ENCODE measurements around the gene HMGN3. TPM values are rescaled to one million over a fixed set of nuclear protein-coding genes. Genes with fewer than 3 reads are reported as not detected.

HMGN3 gene
- total RNA-seq, 4 donors from 2014 or later, result 9.3 to 102 (median 16.5) TPM

GRCh38 chr6:79250559-79250958, 16.1 kb upstream of the HMGN3 start:
- Histone ChIP-seq H3K4me1 (no peaks in the 10 kb centered on the region), H3K27ac (no peak overlapping the region), H3K4me3 (no peak overlapping the region), H3K36me3 (no peaks in the 10 kb centered on the region), H3K9me3 (no peaks in the 10 kb centered on the region), H3K27me3 (no peaks in the 10 kb centered on the region)
- peak in 1 of 6 experiments; percentile 3 for TF ChIP-seq CTCF (IDR thresholded peaks at IDR 0.05)
- no peak for TF ChIP-seq POLR2A (IDR thresholded peaks at IDR 0.05)
- DNase-seq, result no peak

GRCh38 chr6:79250107-79250514, 15.6 kb upstream of the HMGN3 start:
- Histone ChIP-seq H3K27me3 (no peaks in the 10 kb centered on the region), H3K36me3 (no peaks in the 10 kb centered on the region), H3K4me1 (no peaks in the 10 kb centered on the region), H3K4me3 (no peak overlapping the region), H3K27ac (no peak overlapping the region), H3K9me3 (no peaks in the 10 kb centered on the region)
- DNase-seq, result no peak
- peak in 1 of 6 experiments; percentile 12 for TF ChIP-seq CTCF (IDR thresholded peaks at IDR 0.05)
- no peak for TF ChIP-seq POLR2A (IDR thresholded peaks at IDR 0.05)

GRCh38 chr6:79249136-79249535, 14.7 kb upstream of the HMGN3 start:
- H3K36me3 ChIP-seq, result no peaks in the 10 kb centered on the region
- H3K27ac ChIP-seq, result no peak overlapping the region
- TF ChIP-seq CTCF (IDR thresholded peaks at IDR 0.05) (no peak), POLR2A (IDR thresholded peaks at IDR 0.05) (no peak)
- H3K27me3 ChIP-seq, result no peaks in the 10 kb centered on the region
- no peak for DNase-seq
- H3K4me1 ChIP-seq, result no peaks in the 10 kb centered on the region
- no peak overlapping the region for H3K4me3 ChIP-seq
- H3K9me3 ChIP-seq, result no peaks in the 10 kb centered on the region

GRCh38 chr6:79246891-79247290, 12.4 kb upstream of the HMGN3 start:
- no peak for DNase-seq
- no peak overlapping the region for H3K27ac ChIP-seq
- H3K36me3 ChIP-seq, result no peaks in the 10 kb centered on the region
- no peaks in the 10 kb centered on the region for H3K27me3 ChIP-seq
- TF ChIP-seq POLR2A (IDR thresholded peaks at IDR 0.05), result no peak
- no peak for TF ChIP-seq CTCF (IDR thresholded peaks at IDR 0.05)
- H3K9me3 ChIP-seq, result no peaks in the 10 kb centered on the region
- no peaks in the 10 kb centered on the region for H3K4me1 ChIP-seq
- H3K4me3 ChIP-seq, result no peak overlapping the region

GRCh38 chr6:79241228-79241627, 6.7 kb upstream of the HMGN3 start:
- H3K9me3 ChIP-seq, result no peaks in the 10 kb centered on the region
- H3K4me1 ChIP-seq, result no peaks in the 10 kb centered on the region
- H3K27me3 ChIP-seq, result no peaks in the 10 kb centered on the region
- no peak for DNase-seq
- H3K27ac ChIP-seq, result no peak overlapping the region
- no peak overlapping the region for H3K4me3 ChIP-seq
- no peaks in the 10 kb centered on the region for H3K36me3 ChIP-seq
- TF ChIP-seq POLR2A (IDR thresholded peaks at IDR 0.05), result no peak
- no peak for TF ChIP-seq CTCF (IDR thresholded peaks at IDR 0.05)

GRCh38 chr6:79240509-79240908, 6.0 kb upstream of the HMGN3 start:
- Histone ChIP-seq H3K36me3 (no peaks in the 10 kb centered on the region), H3K9me3 (no peaks in the 10 kb centered on the region), H3K27ac (no peak overlapping the region), H3K27me3 (no peaks in the 10 kb centered on the region), H3K4me3 (no peak overlapping the region), H3K4me1 (no peaks in the 10 kb centered on the region)
- DNase-seq, result no peak
- TF ChIP-seq POLR2A (IDR thresholded peaks at IDR 0.05), result no peak
- TF ChIP-seq CTCF (IDR thresholded peaks at IDR 0.05), result no peak
